Nephron progenitor cell (in vitro differentiated cells): ENCODE data around the gene EMB.
A peak's percentile ranks its signal among the peaks of the same experiment; 100 is the strongest.
"Not testable (repeated sequence)": the region's sequence is repeated elsewhere in the genome, so short reads cannot be mapped to it uniquely, and the experiment has no call there.

Experiments used
- DNase-seq: peaks from one replicate; pipeline ENCODE4 v3.0.0; 2021
- H3K27ac Mint-ChIP-seq: 2 replicates; pipeline ENCODE4 v1.8.0; 2021; ENCODE audit warnings: mild to moderate bottlenecking, moderate library complexity, mixed read lengths
- H3K27me3 Mint-ChIP-seq: 2 replicates; pipeline ENCODE4 v1.8.0; 2021; ENCODE audit warnings: mild to moderate bottlenecking, low read depth, mixed read lengths; ENCODE audit not compliant: poor library complexity
- H3K36me3 Mint-ChIP-seq: 2 replicates; pipeline ENCODE4 v1.8.0; 2021; ENCODE audit warnings: low read depth, mixed read lengths
- H3K4me1 Mint-ChIP-seq: 2 replicates; pipeline ENCODE4 v1.8.0; 2021; ENCODE audit warnings: mixed read lengths
- H3K4me3 Mint-ChIP-seq: 2 replicates; pipeline ENCODE4 v1.8.0; 2021; ENCODE audit warnings: mild to moderate bottlenecking, moderate library complexity, mixed read lengths
- H3K9me3 Mint-ChIP-seq: 2 replicates; pipeline ENCODE4 v1.8.0; 2021; ENCODE audit warnings: mild to moderate bottlenecking, moderate library complexity, mixed read lengths
- CTCF ChIP-seq: fragments of 200-600 bp; sonication (generic); IDR thresholded peaks from 2 replicates; pipeline ENCODE4 v1.5.0; 2021; ENCODE audit warnings: antibody characterized with exemption

Gene EMB

GRCh38 chr5:50447941-50448340 is 6.9 kb upstream of the EMB start:
- Mint-ChIP-seq H3K9me3 (peaks cover 5% of the 10 kb centered on the region), H3K27ac (no peak overlapping the region), H3K36me3 (no peaks in the 10 kb centered on the region), H3K4me3 (no peak overlapping the region), H3K4me1 (peaks cover 3% of the 10 kb centered on the region), H3K27me3 (peaks cover 25% of the 10 kb centered on the region)
- TF ChIP-seq CTCF: no peak
- DNase-seq: no peak

- peaks cover 5% of the 10 kb centered on the region for H3K9me3 Mint-ChIP-seq
- H3K4me1 Mint-ChIP-seq: peaks cover 8% of the 10 kb centered on the region
- H3K36me3 Mint-ChIP-seq: no peaks in the 10 kb centered on the region
- H3K27me3 Mint-ChIP-seq: peaks cover 32% of the 10 kb centered on the region
- TF ChIP-seq CTCF: no peak
- H3K27ac Mint-ChIP-seq: no peak overlapping the region
- no peak overlapping the region for H3K4me3 Mint-ChIP-seq
- DNase-seq: no peak
Measured at GRCh38 chr5:50447228-50447627, 6.1 kb upstream of the EMB start.

- H3K4me3 Mint-ChIP-seq: no peak overlapping the region
- no peak for DNase-seq
- H3K9me3 Mint-ChIP-seq: no peaks in the 10 kb centered on the region
- peaks cover 38% of the 10 kb centered on the region for H3K27me3 Mint-ChIP-seq
- H3K4me1 Mint-ChIP-seq: peaks cover 15% of the 10 kb centered on the region
- no peak for TF ChIP-seq CTCF
- H3K27ac Mint-ChIP-seq: no peak overlapping the region
- H3K36me3 Mint-ChIP-seq: no peaks in the 10 kb centered on the region
Measured at GRCh38 chr5:50445296-50445949, 4.3 kb upstream of the EMB start.

- H3K27ac Mint-ChIP-seq, H3K9me3 Mint-ChIP-seq, DNase-seq, H3K36me3 Mint-ChIP-seq: not testable (repeated sequence)
- peaks cover 48% of the 10 kb centered on the region for H3K27me3 Mint-ChIP-seq
- peak overlapping the region; percentile 55 for H3K4me3 Mint-ChIP-seq
- peaks cover 15% of the 10 kb centered on the region for H3K4me1 Mint-ChIP-seq
Measured at GRCh38 chr5:50442559-50443539, 1.8 kb upstream of the EMB start.

GRCh38 chr5:50441493-50441955 is 436 bp upstream of the EMB start:
- Mint-ChIP-seq H3K4me1 (peaks cover 15% of the 10 kb centered on the region), H3K27ac (no peak overlapping the region), H3K9me3 (no peaks in the 10 kb centered on the region)

More at GRCh38 chr5:50441493-50441955, 436 bp upstream of the EMB start:
- peak overlapping the region; percentile 88 for H3K4me3 Mint-ChIP-seq
- DNase-seq: no peak
- no peaks in the 10 kb centered on the region for H3K36me3 Mint-ChIP-seq
- peaks cover 51% of the 10 kb centered on the region for H3K27me3 Mint-ChIP-seq
- no peak for TF ChIP-seq CTCF
